ENCODE data around the gene MED14. TPM values are rescaled to one million over a fixed set of nuclear protein-coding genes. Genes with fewer than 3 reads are reported as not detected.

The MED14 gene
- total and polyA plus RNA-seq, 2 of the 4 experiments (the other 2 are of a cell fraction): 17.6 to 25.9 TPM

GRCh38 chrX:40727093-40727492 lies 8.2 kb downstream of the MED14 start:
- in situ Hi-C loops (cut with MboI; ENCODE audit: low sequenced_read_pairs) (no loop called here), intact Hi-C loops (cut with micrococcal nuclease) (no loop called here), dilution Hi-C loops (cut with HindIII; ENCODE audit: low sequenced_read_pairs, unreplicated experiment) (no loop called here)
- no peak overlapping the region for H3K56ac ChIP-seq (ENCODE audit: extremely low read depth, insufficient read depth, low read length)
- no peak for ATAC-seq (ENCODE audit: low read depth)
- H3K9ac ChIP-seq (ENCODE audit: low read depth, low read length): no peak overlapping the region
- H3K18ac ChIP-seq (ENCODE audit: low read depth, low read length): no peak overlapping the region
- H3K79me1 ChIP-seq (ENCODE audit: low read depth in 1 of 2, low read length in 2 of 2): peaks cover 0 to 17% of the 10 kb centered on the region in 2 experiments; a peak in 3 of 4 replicates
- no peak overlapping the region for H3K23ac ChIP-seq (ENCODE audit: low read depth, low read length)
- H3K4me2 ChIP-seq (ENCODE audit: low read depth, low read length): no peak overlapping the region
- no peak overlapping the region for H2AK9ac ChIP-seq (replicated peaks; ENCODE audit: low read depth, low read length, poor library complexity)
- H3K14ac ChIP-seq (replicated peaks; ENCODE audit: low read depth, low read length): no peak overlapping the region
- no peak for DNase-seq
- H3K9me3 ChIP-seq (ENCODE audit: control insufficient read depth, insufficient read depth, low read length): no peaks in the 10 kb centered on the region
- H2AFZ ChIP-seq (replicated peaks; ENCODE audit: low read length, poor library complexity): no peak overlapping the region
- BruUV-seq (replicated peaks): no TSS peak
- no peak overlapping the region for H2BK120ac ChIP-seq (ENCODE audit: low read depth, low read length)
- H2AK5ac ChIP-seq (ENCODE audit: low read depth, low read length): no peak overlapping the region
- TF ChIP-seq SMC3 (IDR thresholded peaks at IDR 0.05; ENCODE audit: low read depth, low read length): no peak
- TF ChIP-seq FOS (IDR thresholded peaks at IDR 0.05; ENCODE audit: low read depth, low read length): no peak
- TF ChIP-seq, protein P1, sequence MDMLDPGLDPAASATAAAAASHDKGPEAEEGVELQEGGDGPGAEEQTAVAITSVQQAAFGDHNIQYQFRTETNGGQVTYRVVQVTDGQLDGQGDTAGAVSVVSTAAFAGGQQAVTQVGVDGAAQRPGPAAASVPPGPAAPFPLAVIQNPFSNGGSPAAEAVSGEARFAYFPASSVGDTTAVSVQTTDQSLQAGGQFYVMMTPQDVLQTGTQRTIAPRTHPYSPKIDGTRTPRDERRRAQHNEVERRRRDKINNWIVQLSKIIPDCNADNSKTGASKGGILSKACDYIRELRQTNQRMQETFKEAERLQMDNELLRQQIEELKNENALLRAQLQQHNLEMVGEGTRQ (IDR thresholded peaks at IDR 0.05; ENCODE audit: low read depth, low read length): no peak
- TF ChIP-seq POLR2A (IDR thresholded peaks at IDR 0.05; ENCODE audit: low read depth, low read length): no peak
- TF ChIP-seq MXI1 (IDR thresholded peaks at IDR 0.05; ENCODE audit: borderline replicate concordance, low read depth, low read length): no peak
- TF ChIP-seq RAD21 (IDR thresholded peaks at IDR 0.05; ENCODE audit: low read length): no peak
- no peak for TF ChIP-seq MAFK (IDR thresholded peaks at IDR 0.05; ENCODE audit: low read depth, low read length)
- TF ChIP-seq CEBPB (IDR thresholded peaks at IDR 0.05; ENCODE audit: low read depth, low read length): no peak
- TF ChIP-seq RFX5 (IDR thresholded peaks at IDR 0.05; ENCODE audit: low read depth, low read length): no peak
- no peak for TF ChIP-seq NFE2L2 (IDR thresholded peaks at IDR 0.05; ENCODE audit: low read depth, low read length)
- no peak for TF ChIP-seq MAZ (IDR thresholded peaks at IDR 0.05; ENCODE audit: borderline replicate concordance, low read depth, low read length)
- TF ChIP-seq BHLHE40 (IDR thresholded peaks at IDR 0.05; ENCODE audit: low read depth, low read length): no peak
- TF ChIP-seq CHD1 (IDR thresholded peaks at IDR 0.05; ENCODE audit: low read depth, low read length): no peak
- no peak for TF ChIP-seq CTCF (conservative IDR thresholded peaks at IDR 0.05; ENCODE audit: low read depth, low read length)
- no peak overlapping the region for H4K91ac ChIP-seq (ENCODE audit: insufficient read depth, low read depth, low read length)
- no peak overlapping the region for H2BK5ac ChIP-seq (ENCODE audit: low read depth, low read length, poor library complexity, severe bottlenecking)
- ChIA-PET POLR2A (ENCODE audit: unreplicated experiment) (no interaction called here), CTCF (no interaction called here)
- H3K4me3 ChIP-seq (ENCODE audit: insufficient read depth, low read depth, low read length): no peak overlapping the region
- peaks cover 4% of the 10 kb centered on the region; the same call in 1 of the 2 replicates for H3K27me3 ChIP-seq (ENCODE audit: control insufficient read depth, insufficient read depth, low read length)
- no peaks in the 10 kb centered on the region for H3K9me1 ChIP-seq (ENCODE audit: insufficient read depth, low read length)
- H3K4ac ChIP-seq (ENCODE audit: low read depth, low read length): no peak overlapping the region
- no peaks in the 10 kb centered on the region; the same call in 1 of the 2 replicates for H3K36me3 ChIP-seq (ENCODE audit: control insufficient read depth, insufficient read depth, low read length)
- H4K20me1 ChIP-seq (ENCODE audit: insufficient read depth, low read length): peaks cover 7% of the 10 kb centered on the region; the same call in 1 of the 2 replicates
- no peak overlapping the region for H4K8ac ChIP-seq (ENCODE audit: low read depth in 2 of 2, low read length in 2 of 2)
- H2BK20ac ChIP-seq (ENCODE audit: low read depth, low read length): no peak overlapping the region
- H4K5ac ChIP-seq (ENCODE audit: low read depth, low read length): no peak overlapping the region
- no peaks in the 10 kb centered on the region; the same call in 1 of the 2 replicates for H3K4me1 ChIP-seq (ENCODE audit: control insufficient read depth, insufficient read depth, low read length)
- no peak overlapping the region for H2BK15ac ChIP-seq (ENCODE audit: low read depth, low read length)
- no peak overlapping the region for H3K27ac ChIP-seq (ENCODE audit: insufficient read depth, low read length)

Measured in IMR-90 (cell line).